ENCODE measurements around the gene SLC25A23.

DNA sequence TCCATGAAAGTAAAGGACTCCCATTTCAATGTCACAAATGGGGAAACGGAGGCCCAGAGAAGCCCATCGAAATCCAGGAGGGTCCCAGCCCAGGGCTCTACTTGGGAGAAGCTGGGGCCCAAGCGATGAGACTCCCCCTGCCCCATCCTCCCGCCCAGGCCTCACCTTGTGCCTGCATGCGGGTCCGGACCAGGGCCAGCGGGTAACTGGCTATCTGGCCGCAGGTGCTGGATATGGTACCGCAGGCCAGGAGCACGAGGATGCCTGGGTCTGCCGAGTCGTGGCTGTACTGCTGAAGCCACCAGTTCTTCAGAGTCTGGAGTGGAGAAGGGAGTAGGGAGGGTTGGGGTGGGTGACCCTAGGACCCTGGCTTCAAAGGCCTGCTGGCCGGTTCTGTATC, 15.6 kb downstream of the SLC25A23 start:
- TF ChIP-seq CTCF (IDR thresholded peaks at IDR 0.05; ENCODE audit: low read depth, low read length, missing input control): no peak
- TF ChIP-seq FOXA1 (IDR thresholded peaks at IDR 0.05): no peak
- no peak for TF ChIP-seq JUND (IDR thresholded peaks at IDR 0.05)
- no peak for TF ChIP-seq TAF1 (conservative IDR thresholded peaks at IDR 0.05)
- TF ChIP-seq RXRA (IDR thresholded peaks at IDR 0.05): no peak
- TF ChIP-seq YY1 (IDR thresholded peaks at IDR 0.05): no peak
- no peak for TF ChIP-seq SP1 (IDR thresholded peaks at IDR 0.05)
- TF ChIP-seq HNF4A (conservative IDR thresholded peaks at IDR 0.05): no peak
- TF ChIP-seq GABPA (IDR thresholded peaks at IDR 0.05 in 1 of 2, conservative IDR thresholded peaks at IDR 0.05 in 1 of 2): no peak
- TF ChIP-seq RAD21 (IDR thresholded peaks at IDR 0.05): no peak
